Measurements from ENCODE around the gene DLK2.
"Not testable (repeated sequence)": the region's sequence is repeated elsewhere in the genome, so short reads cannot be mapped to it uniquely, and the experiment has no call there.

Gene DLK2

GRCh38 chr6:43488667-43489276, 33.4 kb upstream of the DLK2 start:
- no peak for DNase-seq (ENCODE audit: extremely low read depth in 1 of 2, low read depth in 1 of 2)

GRCh38 chr6:43481591-43482236, 26.4 kb upstream of the DLK2 start:
- no peak for DNase-seq (ENCODE audit: extremely low read depth in 1 of 2, low read depth in 1 of 2)

- DNase-seq (ENCODE audit: extremely low read depth in 1 of 2, low read depth in 1 of 2): no peak
Observed at GRCh38 chr6:43481075-43481474, 25.7 kb upstream of the DLK2 start.

GRCh38 chr6:43478008-43478372, 22.6 kb upstream of the DLK2 start:
- DNase-seq (ENCODE audit: extremely low read depth in 1 of 2, low read depth in 1 of 2): no peak

GRCh38 chr6:43477235-43478007, 22.1 kb upstream of the DLK2 start, which contains the start of gene TJAP1:
Gene TJAP1 (plus strand): TSS chr6:43477570. CDS start chr6:43499002, 21,432 bp downstream.
- DNase-seq (ENCODE audit: extremely low read depth in 1 of 2, low read depth in 1 of 2): peak; percentile 92 to 99

GRCh38 chr6:43476746-43477145, 21.4 kb upstream of the DLK2 start:
- no peak for DNase-seq (ENCODE audit: extremely low read depth in 1 of 2, low read depth in 1 of 2)

DNA sequence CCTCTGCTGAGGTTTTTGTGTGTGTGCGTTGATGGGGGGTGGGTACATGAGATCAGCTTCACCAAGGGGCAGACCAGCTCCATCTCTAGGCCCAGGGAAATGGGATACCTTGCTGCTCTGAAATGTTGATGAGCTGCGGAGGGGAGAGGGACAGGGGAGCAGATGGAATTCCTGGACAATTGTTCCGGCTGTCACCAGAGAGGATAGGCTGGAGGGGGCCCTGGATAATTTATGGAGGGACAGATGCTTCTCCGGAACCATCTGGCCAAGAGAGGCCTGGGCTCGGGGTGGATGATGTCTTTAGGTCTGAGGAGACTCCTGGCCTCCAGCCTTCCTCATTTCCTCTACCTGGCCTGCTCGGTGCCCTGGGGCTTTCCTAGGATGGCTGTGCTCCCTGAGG, 20.2 kb upstream of the DLK2 start:
- no peak for DNase-seq (ENCODE audit: extremely low read depth in 1 of 2, low read depth in 1 of 2)

GRCh38 chr6:43472515-43472914, 17.2 kb upstream of the DLK2 start:
- no peak for DNase-seq (ENCODE audit: extremely low read depth in 1 of 2, low read depth in 1 of 2)

GRCh38 chr6:43471399-43471798, 16.1 kb upstream of the DLK2 start:
- DNase-seq (ENCODE audit: extremely low read depth in 1 of 2, low read depth in 1 of 2): no peak

GRCh38 chr6:43469947-43470346, 14.6 kb upstream of the DLK2 start:
- DNase-seq (ENCODE audit: extremely low read depth in 1 of 2, low read depth in 1 of 2): no peak

- DNase-seq (ENCODE audit: extremely low read depth in 1 of 2, low read depth in 1 of 2): no peak
Observed at GRCh38 chr6:43468748-43469681, 13.7 kb upstream of the DLK2 start.

GRCh38 chr6:43468240-43468639, 12.9 kb upstream of the DLK2 start:
- DNase-seq (ENCODE audit: extremely low read depth in 1 of 2, low read depth in 1 of 2): no peak

GRCh38 chr6:43467752-43468151, 12.4 kb upstream of the DLK2 start:
- DNase-seq (ENCODE audit: extremely low read depth in 1 of 2, low read depth in 1 of 2): no peak

DNA sequence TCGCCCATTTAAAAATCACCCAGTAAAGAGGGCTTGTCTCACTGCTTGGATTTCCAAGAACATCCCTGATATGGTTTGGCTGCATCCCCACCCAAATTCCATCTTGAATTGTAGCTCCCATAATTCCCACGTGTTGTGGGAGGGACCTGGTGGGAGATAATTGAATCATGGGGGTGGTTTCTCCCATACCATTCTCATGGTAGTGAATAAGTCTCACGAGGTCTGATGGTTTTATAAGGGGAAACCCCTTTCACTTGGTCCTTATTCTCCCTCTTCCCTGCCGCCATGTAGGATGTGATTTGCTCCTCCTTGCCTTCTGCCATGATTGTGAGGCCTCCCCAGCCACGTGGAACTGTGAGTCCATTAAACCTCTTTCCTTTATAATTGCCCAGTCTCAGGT, 11.9 kb upstream of the DLK2 start:
- not testable (repeated sequence) for DNase-seq (ENCODE audit: extremely low read depth in 1 of 2, low read depth in 1 of 2)

DNA sequence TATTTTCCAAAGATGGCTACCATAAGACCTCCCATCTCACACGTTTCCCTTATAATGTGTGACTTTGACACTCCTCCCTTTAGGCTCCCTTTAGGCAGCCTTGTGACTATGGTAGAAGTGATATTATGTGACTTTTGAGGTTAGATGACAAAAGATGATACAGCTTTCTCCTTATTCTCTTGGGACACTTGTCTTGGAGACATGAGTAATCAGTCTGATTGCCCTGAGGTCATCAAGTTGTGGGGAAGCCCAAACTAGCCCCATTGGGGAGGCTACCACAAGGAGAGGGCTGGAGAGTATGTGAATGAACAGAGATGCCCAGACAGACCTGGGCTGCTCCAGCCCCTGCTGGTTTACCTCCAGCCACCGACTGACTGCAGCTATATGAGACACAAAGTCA, 10.6 kb upstream of the DLK2 start:
- DNase-seq (ENCODE audit: extremely low read depth in 1 of 2, low read depth in 1 of 2): no peak

- DNase-seq (ENCODE audit: extremely low read depth in 1 of 2, low read depth in 1 of 2): no peak
Observed at GRCh38 chr6:43464337-43464736, 9.0 kb upstream of the DLK2 start.

- DNase-seq (ENCODE audit: extremely low read depth in 1 of 2, low read depth in 1 of 2): no peak
Observed at GRCh38 chr6:43461936-43462335, 6.6 kb upstream of the DLK2 start.

GRCh38 chr6:43460032-43460431, 4.7 kb upstream of the DLK2 start:
- DNase-seq (ENCODE audit: extremely low read depth in 1 of 2, low read depth in 1 of 2): no peak

GRCh38 chr6:43459535-43459934, 4.2 kb upstream of the DLK2 start:
- DNase-seq (ENCODE audit: extremely low read depth in 1 of 2, low read depth in 1 of 2): no peak

DNA sequence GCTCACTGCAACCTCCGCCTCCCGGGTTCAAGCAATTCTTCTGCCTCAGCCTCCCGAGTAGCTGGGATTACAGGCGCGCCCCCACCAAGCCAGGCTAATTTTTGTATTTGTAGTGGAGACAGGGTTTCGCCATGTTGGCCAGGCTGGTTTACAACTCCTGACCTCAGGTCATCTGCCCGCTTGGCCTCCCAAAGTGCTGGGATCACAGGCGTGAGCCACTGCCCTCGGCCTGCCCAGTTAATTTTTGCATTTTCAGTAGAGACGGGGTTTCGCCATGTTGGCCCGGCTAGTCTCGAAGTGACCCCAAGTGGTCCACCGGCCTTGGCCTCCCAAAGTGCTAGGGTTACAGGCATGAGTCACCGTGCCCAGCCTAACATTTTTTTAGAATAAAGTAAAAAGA, 2.8 kb upstream of the DLK2 start:
- not testable (repeated sequence) for DNase-seq (ENCODE audit: extremely low read depth in 1 of 2, low read depth in 1 of 2)

- no peak for DNase-seq (ENCODE audit: extremely low read depth in 1 of 2, low read depth in 1 of 2)
Observed at GRCh38 chr6:43457643-43458042, 2.3 kb upstream of the DLK2 start.
